ENCODE measurements around the gene PLTP. TPM values are rescaled to one million over a fixed set of nuclear protein-coding genes. Genes with fewer than 3 reads are reported as not detected.

Gene PLTP
- total and polyA plus RNA-seq, 2 experiments from 2014 or later, result 108 to 160 TPM

- Histone ChIP-seq H3K9me2 (ENCODE audit: insufficient read depth) (no peaks in the 10 kb centered on the region), H3K4me3 (no peak overlapping the region), H3K4me2 (no peak overlapping the region), H3K27ac (ENCODE audit: low read depth) (no peak overlapping the region), H3K36me3 (ENCODE audit: insufficient read depth) (no peaks in the 10 kb centered on the region), H3K79me2 (replicated peaks; ENCODE audit: insufficient read depth) (no peaks in the 10 kb centered on the region), H2AFZ (no peak overlapping the region), H3K27me3 (ENCODE audit: insufficient read depth) (no peaks in the 10 kb centered on the region), H3F3A (replicated peaks; ENCODE audit: low read depth) (no peaks in the 10 kb centered on the region), H4K20me1 (replicated peaks; ENCODE audit: insufficient read depth) (no peaks in the 10 kb centered on the region), H3K4me1 (ENCODE audit: insufficient read depth) (no peaks in the 10 kb centered on the region)
- TF ChIP-seq ZNF462 (CRISPR knock-in tag; IDR thresholded peaks at IDR 0.05) (no peak), JUNB (IDR thresholded peaks at IDR 0.05; ENCODE audit: unreplicated experiment) (no peak), EZH2phosphoT487 (IDR thresholded peaks at IDR 0.05; ENCODE audit: unreplicated experiment) (no peak), CTCF (conservative IDR thresholded peaks at IDR 0.05; ENCODE audit: low read depth in 2 of 2) (no peak), CREB1 (CRISPR knock-in tag; IDR thresholded peaks at IDR 0.05; ENCODE audit: low read depth) (no peak), ZNF114 (CRISPR knock-in tag; IDR thresholded peaks at IDR 0.05) (no peak), REST (IDR thresholded peaks at IDR 0.05; ENCODE audit: unreplicated experiment) (no peak), NANOG (IDR thresholded peaks at IDR 0.05; ENCODE audit: borderline replicate concordance) (no peak), ZNF331 (CRISPR knock-in tag; IDR thresholded peaks at IDR 0.05; ENCODE audit: low read depth) (no peak), STAT1 (IDR thresholded peaks at IDR 0.05; ENCODE audit: unreplicated experiment) (no peak), POLR2AphosphoS5 (IDR thresholded peaks at IDR 0.05; ENCODE audit: low read depth) (no peak), EZH2 (IDR thresholded peaks at IDR 0.05; ENCODE audit: low read depth, unreplicated experiment) (no peak)
- Mint-ChIP-seq H3K27ac (no peak overlapping the region), H3K9me3 (no peaks in the 10 kb centered on the region), H3K36me3 (ENCODE audit: low read depth) (no peaks in the 10 kb centered on the region), H3K4me1 (peaks cover 10% of the 10 kb centered on the region), H3K27me3 (ENCODE audit: insufficient read depth, low read depth, poor library complexity) (peaks cover 7% of the 10 kb centered on the region), H3K4me3 (no peak overlapping the region)
- ATAC-seq, result no peak
- DNase-seq (ENCODE audit: low spot score), result no peak
Observed at GRCh38 chr20:45918182-45918737, 6.3 kb upstream of the PLTP start.
